Measurements from ENCODE around the gene RBM47. TPM values are rescaled to one million over a fixed set of nuclear protein-coding genes. Genes with fewer than 3 reads are reported as not detected.

The RBM47 gene
- total and polyA plus RNA-seq, 10 of the 15 experiments (the other 5 are each of a cell fraction or from before 2014, with no cell fraction given), result 7.9 to 45.0 (median 28.7) TPM

DNA sequence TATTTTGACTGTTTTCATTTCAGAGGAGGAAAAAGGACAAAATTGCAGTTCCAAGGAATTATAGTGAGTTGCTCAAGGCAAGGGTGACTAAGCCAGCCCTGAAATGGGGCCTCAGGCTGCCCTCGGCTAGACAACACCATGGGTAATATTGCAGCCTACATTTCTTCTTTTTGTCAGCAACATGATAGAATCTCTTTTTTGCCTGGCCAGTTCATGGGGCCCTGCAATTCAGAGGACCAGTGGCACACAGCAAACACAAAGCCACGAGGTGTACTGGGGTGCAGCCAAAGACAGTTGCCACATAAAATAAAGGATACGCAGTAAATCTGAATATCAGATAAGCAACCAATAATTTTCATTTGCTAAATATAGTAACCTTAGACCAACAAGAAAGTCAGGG, 41.8 kb downstream of the RBM47 start:
- peaks cover 47% of the 10 kb centered on the region for H3K79me2 ChIP-seq (ENCODE audit: control insufficient read depth, insufficient read depth, low read length)
- peaks cover 4 to 11% of the 10 kb centered on the region in 2 experiments for H3K36me3 ChIP-seq (ENCODE audit: control insufficient read depth in 2 of 2, insufficient read depth in 2 of 2, low read length in 1 of 2)
- POLR2A ChIA-PET, result no interaction called here
- BruUV-seq (replicated peaks), result no TSS peak
- H3K27me3 ChIP-seq (replicated peaks in 1 of 2; ENCODE audit: control insufficient read depth in 2 of 2, insufficient read depth in 2 of 2, low read length in 1 of 2), result no peaks in the 10 kb centered on the region
- H4K20me1 ChIP-seq (ENCODE audit: control insufficient read depth, insufficient read depth), result no peaks in the 10 kb centered on the region
- CTCF ChIA-PET, result no interaction called here
- in situ Hi-C loops (cut with MboI), result no loop called here
- no peak for TF ChIP-seq PAX8 (IDR thresholded peaks at IDR 0.05)
- no peak for TF ChIP-seq CBFB (IDR thresholded peaks at IDR 0.05; ENCODE audit: low read depth)
- TF ChIP-seq, protein P1, sequence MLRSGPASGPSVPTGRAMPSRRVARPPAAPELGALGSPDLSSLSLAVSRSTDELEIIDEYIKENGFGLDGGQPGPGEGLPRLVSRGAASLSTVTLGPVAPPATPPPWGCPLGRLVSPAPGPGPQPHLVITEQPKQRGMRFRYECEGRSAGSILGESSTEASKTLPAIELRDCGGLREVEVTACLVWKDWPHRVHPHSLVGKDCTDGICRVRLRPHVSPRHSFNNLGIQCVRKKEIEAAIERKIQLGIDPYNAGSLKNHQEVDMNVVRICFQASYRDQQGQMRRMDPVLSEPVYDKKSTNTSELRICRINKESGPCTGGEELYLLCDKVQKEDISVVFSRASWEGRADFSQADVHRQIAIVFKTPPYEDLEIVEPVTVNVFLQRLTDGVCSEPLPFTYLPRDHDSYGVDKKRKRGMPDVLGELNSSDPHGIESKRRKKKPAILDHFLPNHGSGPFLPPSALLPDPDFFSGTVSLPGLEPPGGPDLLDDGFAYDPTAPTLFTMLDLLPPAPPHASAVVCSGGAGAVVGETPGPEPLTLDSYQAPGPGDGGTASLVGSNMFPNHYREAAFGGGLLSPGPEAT (IDR thresholded peaks at IDR 0.05; ENCODE audit: low read depth), result no peak
- no peak for TF ChIP-seq BMI1 (IDR thresholded peaks at IDR 0.05; ENCODE audit: borderline replicate concordance)
- no peak for TF ChIP-seq TCF3 (IDR thresholded peaks at IDR 0.05; ENCODE audit: borderline replicate concordance, insufficient read depth, low read depth, low read length)
- no peak overlapping the region for H3K4me2 ChIP-seq (ENCODE audit: control insufficient read depth, insufficient read depth)
- H2AFZ ChIP-seq (ENCODE audit: control insufficient read depth, low read depth, low read length), result no peak overlapping the region
- 81% methylated on average over 3 of the region's 3 CpGs for WGBS (ENCODE audit: insufficient coverage, insufficient replicate concordance, low lambda C conversion rate, missing lambda C conversion rate)
- RAD21 ChIA-PET (ENCODE audit: unreplicated experiment), result no interaction called here
- no peak; the same call in 2 of the 3 replicates for ATAC-seq
- DNase-seq (ENCODE audit: low read depth, low spot score), result no peak
- no peak overlapping the region for H3K4me3 ChIP-seq
- no peak for FAIRE-seq
- no peak overlapping the region for H3K27ac ChIP-seq (ENCODE audit: control insufficient read depth, insufficient read depth)
- H3K4me1 ChIP-seq (ENCODE audit: control insufficient read depth, insufficient read depth, low read length), result no peaks in the 10 kb centered on the region; the same call in 1 of the 2 replicates
- H3K9ac ChIP-seq (ENCODE audit: control insufficient read depth, insufficient read depth, low read length), result no peak overlapping the region
- H3K9me3 ChIP-seq (replicated peaks; ENCODE audit: control insufficient read depth, insufficient read depth, low read length), result no peaks in the 10 kb centered on the region
- SMC1A ChIA-PET (ENCODE audit: uncharacterized antibody, unreplicated experiment), result interaction anchor here (1.4 kb wide), 2 partner anchors 14 to 24 kb away, joined by 3 to 5 read pairs; no protein-coding TSS in a partner anchor
- intact Hi-C loops (cut with micrococcal nuclease; ENCODE audit: unreplicated experiment), result no loop called here

DNA sequence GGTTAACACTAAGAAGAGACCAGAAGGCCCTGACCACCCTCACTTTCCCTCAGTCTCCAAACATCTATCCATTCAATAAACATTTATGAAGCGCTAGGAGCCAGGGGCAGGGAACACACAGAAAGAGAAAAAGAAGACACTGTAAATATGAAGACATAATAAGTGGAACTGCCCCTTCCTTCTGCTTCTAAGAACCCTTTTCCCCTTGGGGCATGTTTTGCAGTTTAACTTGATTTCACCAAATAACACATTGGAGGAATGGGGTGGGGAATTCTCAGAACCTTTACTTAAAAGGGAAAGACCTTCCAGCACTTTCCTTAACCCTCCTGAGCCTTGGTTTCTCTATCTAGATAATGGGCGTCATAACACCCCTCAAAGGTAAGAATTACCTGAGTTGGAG, 42.3 kb downstream of the RBM47 start:
- H3K4me3 ChIP-seq, result no peak overlapping the region
- no peaks in the 10 kb centered on the region for H3K9me3 ChIP-seq (replicated peaks; ENCODE audit: control insufficient read depth, insufficient read depth, low read length)
- ATAC-seq, result no peak
- H3K36me3 ChIP-seq (ENCODE audit: control insufficient read depth in 2 of 2, insufficient read depth in 2 of 2, low read length in 1 of 2), result peaks cover 4 to 11% of the 10 kb centered on the region in 2 experiments
- H3K27ac ChIP-seq (ENCODE audit: control insufficient read depth, insufficient read depth), result no peak overlapping the region
- no peak overlapping the region for H2AFZ ChIP-seq (ENCODE audit: control insufficient read depth, low read depth, low read length)
- peaks cover 51% of the 10 kb centered on the region for H3K79me2 ChIP-seq (ENCODE audit: control insufficient read depth, insufficient read depth, low read length)
- ChIA-PET RAD21 (ENCODE audit: unreplicated experiment) (no interaction called here), CTCF (no interaction called here), POLR2A (no interaction called here), SMC1A (ENCODE audit: uncharacterized antibody, unreplicated experiment) (no interaction called here)
- intact Hi-C loops (cut with micrococcal nuclease; ENCODE audit: unreplicated experiment), result no loop called here
- in situ Hi-C loops (cut with MboI), result no loop called here
- 95% methylated on average over 2 of the region's 2 CpGs for WGBS (ENCODE audit: insufficient coverage, insufficient replicate concordance, low lambda C conversion rate, missing lambda C conversion rate)
- no peaks in the 10 kb centered on the region; the same call in 1 of the 2 replicates for H3K4me1 ChIP-seq (ENCODE audit: control insufficient read depth, insufficient read depth, low read length)
- no peaks in the 10 kb centered on the region for H4K20me1 ChIP-seq (ENCODE audit: control insufficient read depth, insufficient read depth)
- H3K9ac ChIP-seq (ENCODE audit: control insufficient read depth, insufficient read depth, low read length), result no peak overlapping the region
- no peaks in the 10 kb centered on the region for H3K27me3 ChIP-seq (replicated peaks in 1 of 2; ENCODE audit: control insufficient read depth in 2 of 2, insufficient read depth in 2 of 2, low read length in 1 of 2)
- DNase-seq (ENCODE audit: low read depth, low spot score), result no peak
- no TSS peak for BruUV-seq (replicated peaks)
- H3K4me2 ChIP-seq (ENCODE audit: control insufficient read depth, insufficient read depth), result no peak overlapping the region
- no peak for FAIRE-seq
- no peak for TF ChIP-seq POU2F2 (IDR thresholded peaks at IDR 0.05; ENCODE audit: borderline replicate concordance, low read depth, low read length)
- TF ChIP-seq STAT3 (IDR thresholded peaks at IDR 0.05; ENCODE audit: low read depth, low read length), result no peak
- TF ChIP-seq NFYB (IDR thresholded peaks at IDR 0.05; ENCODE audit: insufficient read depth, low read depth, low read length), result no peak
- no peak for TF ChIP-seq SMC3 (IDR thresholded peaks at IDR 0.05; ENCODE audit: borderline replicate concordance, low read length)
- no peak for TF ChIP-seq SMARCA5 (IDR thresholded peaks at IDR 0.05)
- TF ChIP-seq, protein P2, sequence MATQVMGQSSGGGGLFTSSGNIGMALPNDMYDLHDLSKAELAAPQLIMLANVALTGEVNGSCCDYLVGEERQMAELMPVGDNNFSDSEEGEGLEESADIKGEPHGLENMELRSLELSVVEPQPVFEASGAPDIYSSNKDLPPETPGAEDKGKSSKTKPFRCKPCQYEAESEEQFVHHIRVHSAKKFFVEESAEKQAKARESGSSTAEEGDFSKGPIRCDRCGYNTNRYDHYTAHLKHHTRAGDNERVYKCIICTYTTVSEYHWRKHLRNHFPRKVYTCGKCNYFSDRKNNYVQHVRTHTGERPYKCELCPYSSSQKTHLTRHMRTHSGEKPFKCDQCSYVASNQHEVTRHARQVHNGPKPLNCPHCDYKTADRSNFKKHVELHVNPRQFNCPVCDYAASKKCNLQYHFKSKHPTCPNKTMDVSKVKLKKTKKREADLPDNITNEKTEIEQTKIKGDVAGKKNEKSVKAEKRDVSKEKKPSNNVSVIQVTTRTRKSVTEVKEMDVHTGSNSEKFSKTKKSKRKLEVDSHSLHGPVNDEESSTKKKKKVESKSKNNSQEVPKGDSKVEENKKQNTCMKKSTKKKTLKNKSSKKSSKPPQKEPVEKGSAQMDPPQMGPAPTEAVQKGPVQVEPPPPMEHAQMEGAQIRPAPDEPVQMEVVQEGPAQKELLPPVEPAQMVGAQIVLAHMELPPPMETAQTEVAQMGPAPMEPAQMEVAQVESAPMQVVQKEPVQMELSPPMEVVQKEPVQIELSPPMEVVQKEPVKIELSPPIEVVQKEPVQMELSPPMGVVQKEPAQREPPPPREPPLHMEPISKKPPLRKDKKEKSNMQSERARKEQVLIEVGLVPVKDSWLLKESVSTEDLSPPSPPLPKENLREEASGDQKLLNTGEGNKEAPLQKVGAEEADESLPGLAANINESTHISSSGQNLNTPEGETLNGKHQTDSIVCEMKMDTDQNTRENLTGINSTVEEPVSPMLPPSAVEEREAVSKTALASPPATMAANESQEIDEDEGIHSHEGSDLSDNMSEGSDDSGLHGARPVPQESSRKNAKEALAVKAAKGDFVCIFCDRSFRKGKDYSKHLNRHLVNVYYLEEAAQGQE (IDR thresholded peaks at IDR 0.05; ENCODE audit: low read depth, low read length), result no peak
- no peak for TF ChIP-seq CREM (IDR thresholded peaks at IDR 0.05; ENCODE audit: low read depth)
- TF ChIP-seq POLR2AphosphoS2 (IDR thresholded peaks at IDR 0.05; ENCODE audit: low read depth, low read length), result no peak

Data from GM12878 (cell line).